BLaER1 (cell line): Measurements from ENCODE around the gene LCE1D.

Experiments used
- H3K27ac ChIP-seq: shearing (Covaris generic); formaldehyde crosslinking; 2 replicates; pipeline ENCODE4 v1.8.1; 2022
- H3K27me3 ChIP-seq: shearing (Covaris generic); formaldehyde crosslinking; 2 replicates; pipeline ENCODE4 v1.8.1; 2022
- H3K36me3 ChIP-seq: shearing (Covaris generic); formaldehyde crosslinking; 2 replicates; pipeline ENCODE4 v1.8.1; 2022
- H3K4me1 ChIP-seq: shearing (Covaris generic); formaldehyde crosslinking; 2 replicates; pipeline ENCODE4 v1.8.1; 2022
- H3K4me2 ChIP-seq: shearing (Covaris generic); formaldehyde crosslinking; 2 replicates; pipeline ENCODE4 v1.8.1; 2022
- H3K4me3 ChIP-seq: shearing (Covaris generic); formaldehyde crosslinking; 2 replicates; pipeline ENCODE4 v1.8.1; 2022
- H3K9ac ChIP-seq: shearing (Covaris generic); formaldehyde crosslinking; 2 replicates; pipeline ENCODE4 v1.8.1; 2022
- H3K9me3 ChIP-seq: shearing (Covaris generic); formaldehyde crosslinking; 2 replicates; pipeline ENCODE4 v1.8.1; 2022
- H4K20me1 ChIP-seq: shearing (Covaris generic); formaldehyde crosslinking; 2 replicates; pipeline ENCODE4 v1.8.1; 2022
- Cebpa-rat ChIP-seq: shearing (Covaris generic); IDR thresholded peaks from 2 replicates; pipeline ENCODE4 v1.8.1; 2022

The LCE1D gene

GRCh38 chr1:152811050-152811449 is 14.5 kb downstream of the LCE1D start:
- no peak for TF ChIP-seq Cebpa-rat
- no peaks in the 10 kb centered on the region for H3K36me3 ChIP-seq
- no peak overlapping the region for H3K27ac ChIP-seq
- H3K4me2 ChIP-seq: no peak overlapping the region
- no peaks in the 10 kb centered on the region for H3K4me1 ChIP-seq
- H3K9ac ChIP-seq: no peak overlapping the region
- no peaks in the 10 kb centered on the region for H3K27me3 ChIP-seq
- no peaks in the 10 kb centered on the region for H4K20me1 ChIP-seq
- no peak overlapping the region for H3K4me3 ChIP-seq
- no peaks in the 10 kb centered on the region for H3K9me3 ChIP-seq

GRCh38 chr1:152811671-152812070 is 15.2 kb downstream of the LCE1D start, which contains the start of gene LCE1B:
Gene LCE1B (plus strand): TSS chr1:152811971. CDS start chr1:152812447, 476 bp downstream.
- no peaks in the 10 kb centered on the region for H3K9me3 ChIP-seq
- H3K4me1 ChIP-seq: no peaks in the 10 kb centered on the region
- no peaks in the 10 kb centered on the region for H3K36me3 ChIP-seq
- H3K4me3 ChIP-seq: no peak within 1 kb of the TSS
- no peak for TF ChIP-seq Cebpa-rat
- H3K9ac ChIP-seq: no peak within 1 kb of the TSS
- H3K27me3 ChIP-seq: no peaks in the 10 kb centered on the region
- H3K4me2 ChIP-seq: no peak within 1 kb of the TSS
- no peaks in the 10 kb centered on the region for H4K20me1 ChIP-seq
- H3K27ac ChIP-seq: no peak within 1 kb of the TSS

GRCh38 chr1:152817309-152817708 is 20.8 kb downstream of the LCE1D start:
- H3K4me2 ChIP-seq: no peak overlapping the region
- no peaks in the 10 kb centered on the region for H3K9me3 ChIP-seq
- no peak for TF ChIP-seq Cebpa-rat
- no peak overlapping the region for H3K4me3 ChIP-seq
- no peaks in the 10 kb centered on the region for H3K36me3 ChIP-seq
- no peak overlapping the region for H3K27ac ChIP-seq
- no peak overlapping the region for H3K9ac ChIP-seq
- no peaks in the 10 kb centered on the region for H4K20me1 ChIP-seq
- H3K4me1 ChIP-seq: peaks cover 7% of the 10 kb centered on the region; the same call in 1 of the 2 replicates
- H3K27me3 ChIP-seq: no peaks in the 10 kb centered on the region

GRCh38 chr1:152823294-152823693 is 26.8 kb downstream of the LCE1D start:
- Histone ChIP-seq H3K4me1 (peaks cover 7% of the 10 kb centered on the region; the same call in 1 of the 2 replicates), H3K27me3 (no peaks in the 10 kb centered on the region), H3K27ac (no peak overlapping the region), H3K9me3 (no peaks in the 10 kb centered on the region), H3K36me3 (no peaks in the 10 kb centered on the region), H3K4me3 (no peak overlapping the region), H3K4me2 (no peak overlapping the region), H4K20me1 (no peaks in the 10 kb centered on the region), H3K9ac (no peak overlapping the region)
- TF ChIP-seq Cebpa-rat: no peak

GRCh38 chr1:152824964-152825363 is 28.4 kb downstream of the LCE1D start:
- Histone ChIP-seq H3K9me3 (no peaks in the 10 kb centered on the region), H3K36me3 (no peaks in the 10 kb centered on the region), H3K4me2 (no peak overlapping the region), H3K4me3 (no peak overlapping the region), H4K20me1 (no peaks in the 10 kb centered on the region), H3K4me1 (peaks cover 7% of the 10 kb centered on the region; the same call in 1 of the 2 replicates), H3K27ac (no peak overlapping the region), H3K27me3 (no peaks in the 10 kb centered on the region), H3K9ac (no peak overlapping the region)
- TF ChIP-seq Cebpa-rat: no peak

GRCh38 chr1:152827173-152827572 is 30.7 kb downstream of the LCE1D start, which contains the start of gene LCE1A:
Gene LCE1A (plus strand): TSS chr1:152827473. CDS start chr1:152827473, 0 bp downstream.
- TF ChIP-seq Cebpa-rat: no peak
- Histone ChIP-seq H4K20me1 (no peaks in the 10 kb centered on the region), H3K4me2 (no peak within 1 kb of the TSS), H3K9me3 (no peaks in the 10 kb centered on the region), H3K4me1 (no peaks in the 10 kb centered on the region), H3K27me3 (no peaks in the 10 kb centered on the region), H3K9ac (no peak within 1 kb of the TSS), H3K27ac (no peak within 1 kb of the TSS), H3K4me3 (no peak within 1 kb of the TSS), H3K36me3 (no peaks in the 10 kb centered on the region)

GRCh38 chr1:152836870-152837269 is 40.3 kb downstream of the LCE1D start:
- no peak overlapping the region for H3K4me3 ChIP-seq
- no peak overlapping the region for H3K4me2 ChIP-seq

GRCh38 chr1:152842556-152842955 is 46.0 kb downstream of the LCE1D start, which contains the start of gene LCE6A:
Gene LCE6A (plus strand): TSS chr1:152842856. CDS start chr1:152843521, 665 bp downstream.
- no peak within 1 kb of the TSS for H3K4me2 ChIP-seq
- H3K36me3 ChIP-seq: no peaks in the 10 kb centered on the region
- no peak within 1 kb of the TSS for H3K9ac ChIP-seq
- TF ChIP-seq Cebpa-rat: no peak
- H3K4me3 ChIP-seq: no peak within 1 kb of the TSS
- no peaks in the 10 kb centered on the region for H3K27me3 ChIP-seq
- H3K27ac ChIP-seq: no peak within 1 kb of the TSS
- H3K4me1 ChIP-seq: no peaks in the 10 kb centered on the region
- no peaks in the 10 kb centered on the region for H3K9me3 ChIP-seq
- H4K20me1 ChIP-seq: no peaks in the 10 kb centered on the region

More at GRCh38 chr1:152836870-152837269, 40.3 kb downstream of the LCE1D start:
- Histone ChIP-seq H3K4me1 (no peaks in the 10 kb centered on the region), H3K27me3 (no peaks in the 10 kb centered on the region), H3K9ac (no peak overlapping the region), H3K9me3 (no peaks in the 10 kb centered on the region), H3K27ac (no peak overlapping the region), H3K36me3 (no peaks in the 10 kb centered on the region), H4K20me1 (no peaks in the 10 kb centered on the region)
- TF ChIP-seq Cebpa-rat: no peak
